Stomach (tissue), 9 donors: ENCODE results near the gene RRAD. TPM values are rescaled to one million over a fixed set of nuclear protein-coding genes. Genes with fewer than 3 reads are reported as not detected.
A peak's percentile ranks its signal among the peaks of the same experiment; 100 is the strongest.

Experiments used
- DNase-seq, 2 donors: peaks; one replicate each; pipeline versions ENCODE4 v3.0.0 to v3.0.0-alpha.2; 2013 to 2019
- H3K27ac ChIP-seq, 5 donors: fragments of 200-600 bp in 4 of 5; sonication (generic) in 4 of 5; one replicate each; pipeline ENCODE4 v1.5.1; 2013 to 2019; ENCODE audit warnings: mild to moderate bottlenecking in 1 of 5, moderate library complexity in 1 of 5
- H3K27me3 ChIP-seq, 3 donors: fragments of 200-600 bp; sonication (generic); one replicate each; pipeline ENCODE4 v1.5.1; 2017 to 2019; ENCODE audit warnings: mixed run types in 1 of 3
- H3K36me3 ChIP-seq, 4 donors: fragments of 200-600 bp; sonication (generic); 1 replicate in 3 of 4; 2 replicates in 1 of 4; pipeline ENCODE4 v1.5.1; 2016 to 2019
- H3K4me1 ChIP-seq, 4 donors: fragments of 200-600 bp; sonication (generic); one replicate each; pipeline ENCODE4 v1.5.1; 2016 to 2019
- H3K4me3 ChIP-seq, 4 donors: fragments of 200-600 bp; sonication (generic) in 3 of 4; one replicate each; pipeline ENCODE4 v1.5.1; 2016 to 2019; ENCODE audit warnings: mild to moderate bottlenecking in 1 of 4
- H3K9me3 ChIP-seq, 4 donors: fragments of 200-600 bp; sonication (generic); one replicate each; pipeline ENCODE4 v1.5.1; 2016 to 2019
- CTCF ChIP-seq, 7 experiments: fragments of 450-650 bp in 4 of 7; fragments of 200-600 bp in 3 of 7; sonication (generic) in 3 of 7; IDR thresholded peaks; one replicate each; pipeline ENCODE4 v1.5.1; 2016 to 2019; ENCODE audit warnings: antibody characterized with exemption in 7 of 7, control low read depth in 2 of 7, mild to moderate bottlenecking in 1 of 7
- EP300 ChIP-seq: sonication (generic); formaldehyde crosslinking; IDR thresholded peaks from one replicate; pipeline ENCODE4 v1.6.1; 2017; ENCODE audit warnings: antibody characterized with exemption
- POLR2A ChIP-seq, 4 donors: fragments of 450-650 bp; IDR thresholded peaks; one replicate each; pipeline ENCODE4 v1.6.1; 2016; ENCODE audit warnings: antibody characterized with exemption in 4 of 4, control low read depth in 2 of 4, mild to moderate bottlenecking in 1 of 4, moderate library complexity in 1 of 4
- POLR2AphosphoS5 ChIP-seq, 3 donors: sonication (generic); formaldehyde crosslinking; IDR thresholded peaks; one replicate each; pipeline ENCODE4 v1.6.1; 2016; ENCODE audit warnings: antibody characterized with exemption in 3 of 3
- WGBS, 5 donors: extraction: QIAGEN DNeasy Blood & Tissue Kit in 3 of 5; methylation state at CpG; one replicate each; pipeline versions ENCODE4 v1.1.5 to v1.1.7; 2013 to 2018; 5-methylcytosine and 5-hydroxymethylcytosine counted together
- intact Hi-C: fragments of 100-400 bp; cut with DNase I; formaldehyde crosslinking; loops from one replicate; pipeline ENCODE4 v1.15.1; 2023; ENCODE audit warnings: low total_unique reads
- polyA plus RNA-seq, 3 donors: library from polyadenylated mRNA; stranded (reverse); fragments of 200-250 nt; gene quantifications; one replicate each; pipeline ENCODE4 v1.2.3, GENCODE V29; 2013
- total RNA-seq, 5 donors: library from RNA; depleted of rRNA; stranded (reverse); fragments of >200 nt; gene quantifications; one replicate each; pipeline versions ENCODE4 v1.1.0 to v1.2.3, GENCODE V29; 2014 to 2016
- donor health status: healthy with polysubstance abuse.
- donor health status: Bipolar disorder and iron deficiency.
- donor health status: healthy.

RRAD gene
- total and polyA plus RNA-seq, 8 donors: 1.0 to 39.7 (median 3.5) TPM

GRCh38 chr16:66934138-66934838 is 9.0 kb upstream of the RRAD start, which contains the start of gene CIAO2B:
Gene CIAO2B (minus strand): TSS chr16:66934402. CDS start chr16:66934364, 38 bp downstream.
- peak within 1 kb of the TSS; percentile 89 to 97 (median 92) for H3K4me3 ChIP-seq
- peaks cover 29 to 64% (median 53%) of the 10 kb centered on the region in 4 donors for H3K4me1 ChIP-seq
- peak; percentile 92 to 97 for DNase-seq
- intact Hi-C loops: no loop called here
- TF ChIP-seq POLR2A (IDR thresholded peaks at IDR 0.05) (peak in 2 of 4 donors; percentile 56 to 63), POLR2AphosphoS5 (IDR thresholded peaks at IDR 0.05) (peak; percentile 98 to 100 (median 99)), EP300 (no peak)
- H3K9me3 ChIP-seq: no peaks in the 10 kb centered on the region
- 0 to 1% (median 0%) methylated on average over 26 to 76 of the region's 76 CpGs for WGBS, 5 donors
- H3K27me3 ChIP-seq: no peaks in the 10 kb centered on the region
- H3K27ac ChIP-seq: peak within 1 kb of the TSS; percentile 88 to 95 (median 94)
- peaks cover 0 to 38% (median 32%) of the 10 kb centered on the region in 4 donors for H3K36me3 ChIP-seq

- H3K4me3 ChIP-seq: peak overlapping the region; percentile 89 to 97 (median 92)
- H3K4me1 ChIP-seq: peaks cover 29 to 64% (median 53%) of the 10 kb centered on the region in 4 donors
- H3K36me3 ChIP-seq: peaks cover 0 to 33% (median 26%) of the 10 kb centered on the region in 4 donors
- peak overlapping the region; percentile 88 to 95 (median 94) for H3K27ac ChIP-seq
- H3K27me3 ChIP-seq: no peaks in the 10 kb centered on the region
- TF ChIP-seq POLR2A (IDR thresholded peaks at IDR 0.05): no peak
- TF ChIP-seq EP300: no peak
- no peak for TF ChIP-seq CTCF (IDR thresholded peaks at IDR 0.05)
- no peak for TF ChIP-seq POLR2AphosphoS5 (IDR thresholded peaks at IDR 0.05)
- intact Hi-C loops: no loop called here
- WGBS, 5 donors: 0 to 6% (median 2%) methylated on average over 8 to 12 of the region's 12 CpGs
- DNase-seq: no peak
- H3K9me3 ChIP-seq: no peaks in the 10 kb centered on the region
These were observed 8.4 kb upstream of the RRAD start for GRCh38 chr16:66933776-66934137.

- no peaks in the 10 kb centered on the region for H3K27me3 ChIP-seq
- no peaks in the 10 kb centered on the region for H3K9me3 ChIP-seq
- DNase-seq: peak in 1 of 2 donors; percentile 28
- 63 to 77% (median 66%) methylated on average over 4 of the region's 4 CpGs for WGBS, 5 donors
- peaks cover 29 to 64% (median 42%) of the 10 kb centered on the region in 4 donors for H3K4me1 ChIP-seq
- H3K4me3 ChIP-seq: no peak overlapping the region
- peaks cover 0 to 19% (median 11%) of the 10 kb centered on the region in 4 donors for H3K36me3 ChIP-seq
- TF ChIP-seq CTCF (IDR thresholded peaks at IDR 0.05) (no peak), EP300 (no peak), POLR2A (IDR thresholded peaks at IDR 0.05) (no peak), POLR2AphosphoS5 (IDR thresholded peaks at IDR 0.05) (no peak)
- H3K27ac ChIP-seq: peak overlapping the region in 1 of 5 donors; percentile 4
- intact Hi-C loops: no loop called here
These were observed 6.7 kb upstream of the RRAD start for GRCh38 chr16:66932076-66932475.

GRCh38 chr16:66931665-66932064 is 6.3 kb upstream of the RRAD start:
- DNase-seq: no peak
- Histone ChIP-seq H3K27ac (no peak overlapping the region), H3K36me3 (peaks cover 0 to 19% (median 11%) of the 10 kb centered on the region in 4 donors), H3K27me3 (no peaks in the 10 kb centered on the region), H3K4me3 (no peak overlapping the region), H3K9me3 (no peaks in the 10 kb centered on the region), H3K4me1 (peaks cover 27 to 63% (median 40%) of the 10 kb centered on the region in 4 donors)
- intact Hi-C loops: no loop called here
- 78 to 98% (median 91%) methylated on average over 2 of the region's 2 CpGs for WGBS, 5 donors
- no peak for TF ChIP-seq EP300
- TF ChIP-seq POLR2AphosphoS5 (IDR thresholded peaks at IDR 0.05): no peak
- TF ChIP-seq POLR2A (IDR thresholded peaks at IDR 0.05): no peak
- no peak for TF ChIP-seq CTCF (IDR thresholded peaks at IDR 0.05)

- 39 to 53% (median 47%) methylated on average over 4 of the region's 4 CpGs for WGBS, 5 donors
- TF ChIP-seq EP300 (no peak), CTCF (IDR thresholded peaks at IDR 0.05) (no peak), POLR2AphosphoS5 (IDR thresholded peaks at IDR 0.05) (no peak), POLR2A (IDR thresholded peaks at IDR 0.05) (no peak)
- Histone ChIP-seq H3K27me3 (peaks cover 0 to 12% (median 8%) of the 10 kb centered on the region in 3 donors), H3K4me1 (peaks cover 23 to 63% (median 36%) of the 10 kb centered on the region in 4 donors), H3K9me3 (no peaks in the 10 kb centered on the region), H3K4me3 (no peak overlapping the region), H3K36me3 (peaks cover 0 to 19% (median 11%) of the 10 kb centered on the region in 4 donors), H3K27ac (peak overlapping the region in 1 of 5 donors; percentile 9)
- intact Hi-C loops: no loop called here
- peak; percentile 55 to 88 for DNase-seq
These were observed 4.9 kb upstream of the RRAD start for GRCh38 chr16:66930189-66930588.
